K562 (cell line): ENCODE measurements around the gene ADAMTS7. TPM values are rescaled to one million over a fixed set of nuclear protein-coding genes. Genes with fewer than 3 reads are reported as not detected.

Experiments
- FOXJ2 ChIP-seq: fragments of 200-800 bp; sonication (Bioruptor generic); IDR thresholded peaks from 2 replicates; pipeline ENCODE4 v1.6.1; 2016; ENCODE audit warnings: missing genetic modification characterization, missing compliant biosample characterization
- HDAC2 ChIP-seq: fragments of 450-650 bp; IDR thresholded peaks from 2 replicates; pipeline ENCODE4 v1.6.1; 2016; ENCODE audit warnings: mild to moderate bottlenecking
- JUNB ChIP-seq: fragments of 450-650 bp; formaldehyde crosslinking; conservative IDR thresholded peaks from 2 replicates; pipeline ENCODE4 v1.4.0; 2020; ENCODE audit warnings: mild to moderate bottlenecking
- MGA ChIP-seq: fragments of 450-650 bp; IDR thresholded peaks from 2 replicates; pipeline ENCODE4 v1.6.1; 2016; ENCODE audit warnings: mild to moderate bottlenecking, moderate library complexity
- PRPF4 ChIP-seq: fragments of 200-400 bp; formaldehyde crosslinking; IDR thresholded peaks from one replicate; pipeline ENCODE4 v1.6.1; 2017; ENCODE audit warnings: low read length, low read depth, mild to moderate bottlenecking; ENCODE audit not compliant: insufficient read depth, poor library complexity, severe bottlenecking
- RBM34 ChIP-seq: fragments of 200-400 bp; formaldehyde crosslinking; IDR thresholded peaks from 2 replicates; pipeline ENCODE4 v1.6.1; 2018; ENCODE audit warnings: low read length, borderline replicate concordance; ENCODE audit not compliant: insufficient read depth
- ZNF324 ChIP-seq: fragments of 250-450 bp; sonication (Bioruptor Pico); IDR thresholded peaks from 2 replicates; pipeline ENCODE4 v1.4.0; 2020; ENCODE audit warnings: mild to moderate bottlenecking
- ZNF507 ChIP-seq: conservative IDR thresholded peaks from 2 replicates; pipeline ENCODE4 v1.6.1; 2017; ENCODE audit warnings: missing genetic modification characterization, missing compliant biosample characterization
- ZNF76 ChIP-seq: fragments of 250-450 bp; sonication (Bioruptor Pico); IDR thresholded peaks from 2 replicates; pipeline ENCODE4 v1.4.0; 2020; ENCODE audit warnings: mild to moderate bottlenecking, moderate library complexity, borderline replicate concordance
- polyA plus RNA-seq, 8 experiments: library from polyadenylated mRNA; depleted of rRNA in 4 of 8; stranded (reverse) in 5 of 8; unstranded in 3 of 8; fragments of >200 nt; fragmentation: Nextera tagmentation in 2 of 8; fragmentation: Illumina TruSeq in 1 of 8; extraction: Ambion mirVana in 2 of 8; extraction: Trizol in 1 of 8; gene quantifications; 2 replicates each; pipeline versions ENCODE4 v1.2.1 to v1.2.3, GENCODE V29; 2011 to 2014; ENCODE audit warnings: inconsistent platforms in 1 of 8, missing spikeins in 1 of 8
- total RNA-seq, 7 experiments: library from RNA; depleted of rRNA in 6 of 7; stranded (reverse); fragments of >200 nt in 6 of 7; fragmentation: Illumina TruSeq in 2 of 7; extraction: Trizol in 2 of 7; gene quantifications; 2 replicates each; pipeline versions ENCODE4 v1.2.1 to v1.2.3, GENCODE V29; 2011 to 2021; ENCODE audit warnings: low replicate concordance in 1 of 7
- TF ChIP-seq, protein P1 (sequence below): fragments of 450-650 bp; formaldehyde crosslinking; IDR thresholded peaks from 2 replicates; pipeline ENCODE4 v1.4.0; 2022; ENCODE audit warnings: mild to moderate bottlenecking, moderate library complexity
- TF ChIP-seq, protein P2 (sequence below): fragments of 250-450 bp; sonication (Bioruptor Pico); IDR thresholded peaks from 2 replicates; pipeline ENCODE4 v1.8.0; 2021; ENCODE audit warnings: moderate library complexity, mild to moderate bottlenecking, inconsistent platforms
- TF ChIP-seq, protein P3 (sequence below): sonication (generic); formaldehyde crosslinking; IDR thresholded peaks from 2 replicates; pipeline ENCODE4 v1.4.0; 2020; ENCODE audit warnings: mild to moderate bottlenecking, missing genetic modification reagents

ADAMTS7 gene
- total and polyA plus RNA-seq, 9 of the 15 experiments (the other 6 are each of a cell fraction or from before 2014, with no cell fraction given), result 0.05 to 0.07 TPM; not detected in 7

GRCh38 chr15:78739996-78740903, 71.0 kb downstream of the ADAMTS7 start (continued):
- TF ChIP-seq MGA (peak; percentile 67), ZNF324 (CRISPR knock-in tag) (no peak), ZNF76 (CRISPR knock-in tag) (no peak), RBM34 (no peak), HDAC2 (no peak), FOXJ2 (no peak), ZNF507 (tag) (no peak), JUNB (CRISPR knock-in tag) (no peak), PRPF4 (no peak)
- TF ChIP-seq, protein P1, sequence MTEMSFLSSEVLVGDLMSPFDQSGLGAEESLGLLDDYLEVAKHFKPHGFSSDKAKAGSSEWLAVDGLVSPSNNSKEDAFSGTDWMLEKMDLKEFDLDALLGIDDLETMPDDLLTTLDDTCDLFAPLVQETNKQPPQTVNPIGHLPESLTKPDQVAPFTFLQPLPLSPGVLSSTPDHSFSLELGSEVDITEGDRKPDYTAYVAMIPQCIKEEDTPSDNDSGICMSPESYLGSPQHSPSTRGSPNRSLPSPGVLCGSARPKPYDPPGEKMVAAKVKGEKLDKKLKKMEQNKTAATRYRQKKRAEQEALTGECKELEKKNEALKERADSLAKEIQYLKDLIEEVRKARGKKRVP (CRISPR knock-in tag), result no peak
- TF ChIP-seq, protein P2, sequence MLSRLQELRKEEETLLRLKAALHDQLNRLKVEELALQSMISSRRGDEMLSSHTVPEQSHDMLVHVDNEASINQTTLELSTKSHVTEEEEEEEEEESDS (CRISPR knock-in tag), result no peak
- TF ChIP-seq, protein P3, sequence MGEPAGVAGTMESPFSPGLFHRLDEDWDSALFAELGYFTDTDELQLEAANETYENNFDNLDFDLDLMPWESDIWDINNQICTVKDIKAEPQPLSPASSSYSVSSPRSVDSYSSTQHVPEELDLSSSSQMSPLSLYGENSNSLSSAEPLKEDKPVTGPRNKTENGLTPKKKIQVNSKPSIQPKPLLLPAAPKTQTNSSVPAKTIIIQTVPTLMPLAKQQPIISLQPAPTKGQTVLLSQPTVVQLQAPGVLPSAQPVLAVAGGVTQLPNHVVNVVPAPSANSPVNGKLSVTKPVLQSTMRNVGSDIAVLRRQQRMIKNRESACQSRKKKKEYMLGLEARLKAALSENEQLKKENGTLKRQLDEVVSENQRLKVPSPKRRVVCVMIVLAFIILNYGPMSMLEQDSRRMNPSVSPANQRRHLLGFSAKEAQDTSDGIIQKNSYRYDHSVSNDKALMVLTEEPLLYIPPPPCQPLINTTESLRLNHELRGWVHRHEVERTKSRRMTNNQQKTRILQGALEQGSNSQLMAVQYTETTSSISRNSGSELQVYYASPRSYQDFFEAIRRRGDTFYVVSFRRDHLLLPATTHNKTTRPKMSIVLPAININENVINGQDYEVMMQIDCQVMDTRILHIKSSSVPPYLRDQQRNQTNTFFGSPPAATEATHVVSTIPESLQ (CRISPR knock-in tag), result no peak
